A204.1 (cell line): ENCODE measurements around the gene DNAH11.

Experiments used
- FAIRE-seq: peaks from 2 replicates; lab custom pipeline; 2012; peaks lifted over from hg19 to GRCh38; lab: Jason Lieb, UNC

DNAH11 gene

GRCh38 chr7:21939136-21939857 lies 396.5 kb downstream of the DNAH11 start:
- no peak for FAIRE-seq

DNA sequence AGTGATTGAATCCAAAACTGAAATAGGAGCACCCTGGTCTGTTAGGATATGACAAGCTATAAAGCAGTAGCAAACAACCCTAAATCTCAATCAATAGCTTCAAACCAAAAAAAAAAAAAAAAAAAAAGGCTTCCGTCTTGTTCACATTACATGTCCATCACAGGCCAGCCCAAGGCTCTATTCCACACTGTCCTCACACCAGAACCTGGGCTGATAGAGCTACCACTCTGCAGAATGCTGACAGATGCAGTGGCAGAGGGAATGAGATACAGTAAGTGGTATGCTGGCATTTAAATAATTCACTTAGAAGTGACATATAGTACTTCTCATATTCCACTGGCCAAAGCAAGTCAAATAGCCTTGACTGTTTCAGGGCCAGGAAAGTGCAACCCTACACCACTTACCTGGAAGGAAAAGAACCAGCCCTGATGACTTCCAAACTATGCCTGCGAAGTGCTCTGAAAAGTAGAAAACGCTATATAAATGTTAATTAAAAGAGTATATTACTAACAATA lies 397.1 kb downstream of the DNAH11 start:
- no peak for FAIRE-seq

DNA sequence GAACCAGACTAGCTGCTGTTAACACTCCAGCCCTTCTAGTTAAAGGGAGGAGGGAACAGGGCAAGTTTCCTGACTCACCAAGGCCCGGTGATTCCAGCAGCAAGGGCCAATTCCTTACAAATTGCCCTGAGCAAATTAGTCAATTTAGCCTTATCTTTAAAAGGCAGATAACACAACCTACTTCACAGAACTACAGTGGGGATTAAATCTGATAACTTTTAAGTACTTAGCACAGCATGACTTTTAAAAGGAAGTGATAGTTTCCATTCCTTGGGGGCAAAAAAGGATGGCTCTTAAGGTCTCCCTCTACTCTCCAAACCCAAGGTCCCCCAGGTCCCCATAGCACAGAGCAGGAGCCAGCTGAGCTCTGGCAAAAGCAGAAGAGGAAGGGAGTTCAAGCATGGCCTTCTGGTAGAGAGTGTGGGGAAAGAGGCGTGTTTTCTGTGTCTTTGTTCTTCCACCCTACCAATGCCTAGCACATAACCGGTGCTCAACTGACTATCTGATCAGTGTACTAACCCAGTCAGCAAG lies 398.8 kb downstream of the DNAH11 start:
- no peak for FAIRE-seq

DNA sequence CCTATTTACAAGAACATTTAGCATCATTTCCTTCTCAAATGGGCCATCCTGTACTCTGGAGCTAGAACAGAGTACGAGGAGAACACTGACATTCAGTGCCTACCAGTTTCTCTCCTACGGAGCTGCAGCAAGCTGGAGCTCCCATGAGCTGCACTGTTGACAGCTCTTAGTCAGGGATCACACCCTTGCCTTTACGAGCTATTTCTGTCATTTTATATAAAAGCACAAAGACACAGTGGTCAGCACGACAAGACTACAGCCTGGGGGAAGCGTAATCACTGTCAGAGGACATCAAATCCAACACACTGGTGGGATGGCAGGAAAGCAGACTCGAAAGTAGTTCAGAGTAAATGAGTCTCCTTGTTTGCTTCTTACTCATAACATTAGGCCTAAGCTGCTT lies 400.1 kb downstream of the DNAH11 start:
- FAIRE-seq = no peak

GRCh38 chr7:21943436-21943835 lies 400.6 kb downstream of the DNAH11 start:
- no peak for FAIRE-seq

DNA sequence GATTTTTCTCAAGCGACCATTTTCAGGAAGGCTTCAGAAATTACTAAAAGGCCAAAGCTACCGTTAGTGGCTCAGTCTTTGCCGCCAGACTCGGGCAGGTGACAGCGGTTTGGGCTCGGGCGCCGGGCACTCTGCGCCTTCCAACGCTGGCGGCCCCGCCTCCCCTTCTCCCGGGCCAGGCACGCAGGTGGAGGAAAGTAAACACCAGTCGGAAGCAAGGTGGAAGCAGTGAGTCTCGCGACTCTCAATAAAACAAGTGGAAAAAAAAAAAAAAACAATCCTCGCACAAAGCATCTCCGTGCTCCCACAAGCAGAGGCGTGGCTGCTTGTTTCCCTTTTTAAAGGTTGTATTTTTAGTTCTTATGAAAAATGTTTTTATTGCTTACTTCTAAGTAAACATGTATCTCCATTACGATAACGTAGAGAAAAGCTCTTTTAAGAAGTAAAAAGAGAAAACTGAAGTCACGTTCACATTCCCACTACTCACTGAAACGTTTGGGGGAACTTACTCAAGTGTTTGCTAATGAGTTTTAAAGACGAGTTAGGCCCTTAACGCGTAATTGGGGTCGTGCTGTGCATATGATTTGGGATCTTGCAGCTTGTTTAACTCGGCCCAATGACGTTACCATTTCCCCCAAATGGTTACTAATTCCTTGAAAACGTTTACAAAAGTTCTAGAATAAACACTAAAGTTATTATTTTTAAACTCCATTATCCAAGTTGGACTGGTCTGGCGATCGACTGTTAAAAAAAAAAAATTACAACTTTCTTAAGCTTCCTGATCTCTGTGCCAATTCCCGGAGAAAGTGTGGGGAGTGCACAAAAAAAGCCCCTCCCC lies 402.0 kb downstream of the DNAH11 start:
- FAIRE-seq = no peak

DNA sequence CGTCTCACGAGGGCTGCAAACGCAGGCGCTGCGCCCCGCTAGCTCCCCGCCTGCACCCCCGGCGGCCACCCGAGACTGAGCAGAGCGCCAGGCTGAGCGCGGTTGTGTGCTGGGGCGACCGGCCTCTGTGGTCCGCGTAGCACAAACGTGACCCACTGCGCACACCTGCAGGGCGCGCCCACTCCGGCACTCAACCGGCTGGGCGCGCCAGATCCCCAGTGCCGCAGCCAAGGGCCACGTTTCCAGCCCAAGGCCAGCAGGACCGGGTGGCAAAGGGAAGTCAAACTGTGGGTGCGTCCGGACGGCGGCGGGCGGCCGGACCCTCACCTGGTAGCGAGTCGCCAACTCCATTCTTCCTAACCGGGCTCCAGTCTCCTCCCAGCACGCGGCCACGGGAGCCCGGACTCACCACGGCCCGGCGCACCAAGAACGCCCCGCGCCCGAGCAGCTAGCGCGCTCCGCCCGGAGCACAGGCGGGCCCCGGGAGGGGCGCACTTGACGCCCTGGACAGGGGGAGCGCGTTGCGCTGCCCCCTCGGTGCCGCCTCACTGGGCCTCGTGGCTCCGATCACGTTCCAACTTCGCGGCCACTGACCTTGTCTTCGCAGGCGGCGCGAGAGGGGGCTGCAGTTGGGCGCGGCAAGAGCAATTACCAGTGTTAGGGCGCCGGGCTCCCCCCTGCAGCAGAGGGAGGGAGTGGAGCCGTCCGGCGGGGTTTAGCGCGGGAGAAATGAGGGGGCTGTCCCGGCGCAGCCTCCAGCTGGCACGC lies 402.8 kb downstream of the DNAH11 start, which contains the start of gene CDCA7L:
TSS of gene CDCA7L (minus strand) at position 446 of the 768 bp plus-strand sequence. CDS start at position 351, 95 bp downstream.
- no peak for FAIRE-seq

DNA sequence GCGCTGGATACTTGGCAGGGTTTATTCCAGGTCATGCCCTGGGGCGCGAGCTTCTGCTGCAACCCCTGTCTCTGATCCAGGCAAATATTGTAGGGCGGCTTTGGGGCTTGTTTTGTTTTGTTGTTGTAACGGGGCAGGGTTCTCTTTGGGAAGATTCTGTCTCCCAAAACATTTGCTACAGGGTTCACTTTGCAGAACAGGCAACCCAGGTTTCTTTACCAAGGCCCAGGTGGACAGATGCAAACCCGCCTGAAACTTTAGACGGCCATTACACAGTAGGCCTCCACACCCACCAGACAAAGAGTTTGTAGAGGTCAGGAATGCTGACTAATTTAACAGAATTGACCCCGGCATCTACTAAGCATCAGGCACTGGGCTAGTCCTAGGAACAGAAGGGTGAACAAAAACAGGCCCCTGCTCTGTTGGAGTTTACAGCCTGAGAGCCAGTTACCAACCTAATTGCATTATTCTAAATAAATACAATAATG lies 403.4 kb downstream of the DNAH11 start:
- no peak for FAIRE-seq

- FAIRE-seq = no peak
Measured at GRCh38 chr7:21947056-21947455, 404.2 kb downstream of the DNAH11 start.

DNA sequence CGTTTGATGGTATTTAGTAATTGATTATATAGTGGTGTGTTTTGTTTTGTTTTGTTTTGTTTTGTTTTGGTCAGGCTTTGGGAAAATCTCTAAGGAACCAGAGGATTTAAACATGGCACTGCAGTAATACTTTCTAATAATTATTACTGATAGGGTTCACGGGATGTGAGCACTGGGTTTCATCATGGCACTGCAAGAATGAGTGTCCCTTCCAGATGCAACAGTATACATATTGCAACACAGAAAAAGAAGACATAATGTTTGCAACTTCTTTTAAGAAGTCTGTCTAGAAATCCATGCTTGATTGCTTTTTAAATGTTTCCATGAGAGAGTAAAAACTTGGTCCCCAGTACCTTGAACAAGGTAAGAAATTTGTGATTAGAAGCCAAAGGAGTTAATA lies 405.1 kb downstream of the DNAH11 start:
- FAIRE-seq = no peak

- FAIRE-seq = no peak
Measured at GRCh38 chr7:21948364-21948763, 405.5 kb downstream of the DNAH11 start.

DNA sequence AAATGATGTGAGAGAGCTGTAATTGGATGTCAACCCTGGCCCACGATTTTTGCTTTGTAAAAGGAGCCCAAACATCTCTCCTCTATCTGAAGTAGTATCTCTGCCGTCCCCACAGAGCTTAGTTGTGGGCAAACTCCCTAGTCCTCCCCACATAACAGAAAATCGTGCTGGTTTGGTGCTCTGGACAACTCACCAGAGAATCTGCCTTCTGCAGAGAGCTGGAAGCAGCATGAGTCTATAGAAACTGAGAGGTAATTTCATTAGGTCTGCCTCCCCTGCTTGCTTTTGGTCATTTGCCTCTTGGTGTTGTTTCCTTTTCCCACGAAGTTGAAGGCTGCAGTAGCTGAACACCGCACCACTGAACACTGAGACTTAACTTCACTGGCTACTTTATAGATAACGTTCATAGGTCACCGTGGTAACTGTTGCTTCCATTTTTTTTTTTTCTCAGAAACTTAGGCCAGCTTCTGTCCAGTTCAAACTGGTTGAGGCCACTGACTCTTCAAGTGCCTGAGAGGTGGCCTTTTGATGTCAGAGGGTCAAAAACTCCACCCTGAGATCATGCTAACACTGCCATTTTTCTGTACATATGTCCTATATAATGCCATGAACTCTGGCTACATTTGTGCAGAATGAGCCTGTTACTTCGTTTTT lies 406.2 kb downstream of the DNAH11 start:
- no peak for FAIRE-seq
